Measurements from ENCODE around the gene CYP2J2.

DNA sequence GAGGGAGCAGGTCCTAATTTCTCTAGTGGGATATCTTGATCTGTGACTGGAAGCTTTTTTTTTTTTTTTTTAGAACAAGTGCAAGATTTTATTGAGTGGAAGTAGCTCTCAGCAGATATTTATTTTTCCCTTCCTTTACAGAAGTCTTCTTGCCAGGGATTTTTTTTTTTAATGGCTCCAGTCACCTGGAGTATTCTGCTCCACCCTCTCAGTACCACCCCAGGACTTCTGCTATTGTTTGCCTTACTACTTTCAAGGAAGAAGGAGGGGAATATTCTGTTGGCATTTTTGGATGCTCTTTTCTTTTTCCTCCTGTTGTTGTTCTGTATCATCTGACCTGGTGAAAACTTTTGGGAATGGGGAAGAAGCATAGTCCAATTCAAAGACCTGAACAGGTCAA is 23.1 kb upstream of the CYP2J2 start:
- TF ChIP-seq, protein P1, sequence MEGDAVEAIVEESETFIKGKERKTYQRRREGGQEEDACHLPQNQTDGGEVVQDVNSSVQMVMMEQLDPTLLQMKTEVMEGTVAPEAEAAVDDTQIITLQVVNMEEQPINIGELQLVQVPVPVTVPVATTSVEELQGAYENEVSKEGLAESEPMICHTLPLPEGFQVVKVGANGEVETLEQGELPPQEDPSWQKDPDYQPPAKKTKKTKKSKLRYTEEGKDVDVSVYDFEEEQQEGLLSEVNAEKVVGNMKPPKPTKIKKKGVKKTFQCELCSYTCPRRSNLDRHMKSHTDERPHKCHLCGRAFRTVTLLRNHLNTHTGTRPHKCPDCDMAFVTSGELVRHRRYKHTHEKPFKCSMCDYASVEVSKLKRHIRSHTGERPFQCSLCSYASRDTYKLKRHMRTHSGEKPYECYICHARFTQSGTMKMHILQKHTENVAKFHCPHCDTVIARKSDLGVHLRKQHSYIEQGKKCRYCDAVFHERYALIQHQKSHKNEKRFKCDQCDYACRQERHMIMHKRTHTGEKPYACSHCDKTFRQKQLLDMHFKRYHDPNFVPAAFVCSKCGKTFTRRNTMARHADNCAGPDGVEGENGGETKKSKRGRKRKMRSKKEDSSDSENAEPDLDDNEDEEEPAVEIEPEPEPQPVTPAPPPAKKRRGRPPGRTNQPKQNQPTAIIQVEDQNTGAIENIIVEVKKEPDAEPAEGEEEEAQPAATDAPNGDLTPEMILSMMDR (IDR thresholded peaks at IDR 0.05; ENCODE audit: insufficient read depth, low read depth, low read length), result no peak
- no peak for TF ChIP-seq EZH2 (IDR thresholded peaks at IDR 0.05; ENCODE audit: insufficient read depth, low read length)
